ENCODE data around the gene ELK3. TPM values are rescaled to one million over a fixed set of nuclear protein-coding genes. Genes with fewer than 3 reads are reported as not detected.

The ELK3 gene
- total RNA-seq, 4 donors from 2014 or later = 19.8 to 55.4 (median 31.8) TPM

DNA sequence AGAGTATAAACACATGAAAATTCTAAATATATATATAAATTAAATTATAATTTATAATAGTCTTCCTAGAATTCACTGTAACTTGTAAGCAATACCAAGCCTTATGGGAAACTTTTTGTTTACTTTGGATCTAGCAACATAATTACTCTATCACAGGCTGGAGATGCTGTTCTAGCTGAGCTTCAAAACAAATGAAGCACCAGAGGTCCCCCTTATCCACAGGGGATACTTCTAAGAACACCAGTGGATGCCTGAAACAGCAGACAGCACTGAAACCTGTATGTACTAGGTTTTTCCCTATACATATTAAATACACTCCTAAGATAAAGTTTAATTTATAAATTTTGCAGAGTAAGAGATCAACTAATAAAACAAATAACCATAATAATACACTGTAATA, 109.5 kb downstream of the ELK3 start:
- TF ChIP-seq POLR2A (IDR thresholded peaks at IDR 0.05) = no peak
- TF ChIP-seq, protein P1, sequence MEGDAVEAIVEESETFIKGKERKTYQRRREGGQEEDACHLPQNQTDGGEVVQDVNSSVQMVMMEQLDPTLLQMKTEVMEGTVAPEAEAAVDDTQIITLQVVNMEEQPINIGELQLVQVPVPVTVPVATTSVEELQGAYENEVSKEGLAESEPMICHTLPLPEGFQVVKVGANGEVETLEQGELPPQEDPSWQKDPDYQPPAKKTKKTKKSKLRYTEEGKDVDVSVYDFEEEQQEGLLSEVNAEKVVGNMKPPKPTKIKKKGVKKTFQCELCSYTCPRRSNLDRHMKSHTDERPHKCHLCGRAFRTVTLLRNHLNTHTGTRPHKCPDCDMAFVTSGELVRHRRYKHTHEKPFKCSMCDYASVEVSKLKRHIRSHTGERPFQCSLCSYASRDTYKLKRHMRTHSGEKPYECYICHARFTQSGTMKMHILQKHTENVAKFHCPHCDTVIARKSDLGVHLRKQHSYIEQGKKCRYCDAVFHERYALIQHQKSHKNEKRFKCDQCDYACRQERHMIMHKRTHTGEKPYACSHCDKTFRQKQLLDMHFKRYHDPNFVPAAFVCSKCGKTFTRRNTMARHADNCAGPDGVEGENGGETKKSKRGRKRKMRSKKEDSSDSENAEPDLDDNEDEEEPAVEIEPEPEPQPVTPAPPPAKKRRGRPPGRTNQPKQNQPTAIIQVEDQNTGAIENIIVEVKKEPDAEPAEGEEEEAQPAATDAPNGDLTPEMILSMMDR (IDR thresholded peaks at IDR 0.05) = no peak
- Histone ChIP-seq H3K27me3 (no peaks in the 10 kb centered on the region), H3K36me3 (no peaks in the 10 kb centered on the region), H3K4me3 (replicated peaks in 1 of 3) (no peak overlapping the region), H3K27ac (no peak overlapping the region), H3K4me1 (no peaks in the 10 kb centered on the region), H3K9me3 (no peaks in the 10 kb centered on the region)
- no peak for DNase-seq
- intact Hi-C loops (cut with DNase I) = no loop called here

DNA sequence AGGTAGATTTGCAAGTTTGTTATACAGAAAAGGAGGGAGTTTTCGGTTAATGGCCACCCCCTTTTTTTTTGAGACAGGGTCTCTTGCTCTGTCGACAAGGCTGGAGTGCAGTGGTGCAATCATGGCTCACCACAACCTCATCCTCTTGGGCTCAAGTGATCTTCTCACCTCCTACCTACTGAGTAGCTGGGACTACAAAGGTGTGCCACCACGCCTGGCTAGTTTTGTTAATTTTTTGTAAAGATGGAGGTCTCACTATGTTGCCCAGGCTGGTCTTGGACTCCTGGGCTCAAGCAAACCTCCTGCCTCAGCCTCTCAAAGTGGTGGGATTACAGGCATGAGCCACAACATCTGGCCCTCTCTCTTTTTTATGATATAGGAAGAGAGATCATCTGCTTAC, 111.5 kb downstream of the ELK3 start:
- intact Hi-C loops (cut with DNase I) = no loop called here
- Histone ChIP-seq H3K27me3 (no peaks in the 10 kb centered on the region), H3K4me1 (no peaks in the 10 kb centered on the region), H3K9me3 (no peaks in the 10 kb centered on the region), H3K36me3 (peaks cover 0 to 2% of the 10 kb centered on the region in 2 donors), H3K27ac (no peak overlapping the region), H3K4me3 (replicated peaks in 1 of 3) (no peak overlapping the region)
- TF ChIP-seq, protein P1 (IDR thresholded peaks at IDR 0.05) = no peak
- TF ChIP-seq POLR2A (IDR thresholded peaks at IDR 0.05) = no peak
- WGBS, 2 donors = 79 to 86% methylated on average over 3 of the region's 3 CpGs
- DNase-seq = no peak

DNA sequence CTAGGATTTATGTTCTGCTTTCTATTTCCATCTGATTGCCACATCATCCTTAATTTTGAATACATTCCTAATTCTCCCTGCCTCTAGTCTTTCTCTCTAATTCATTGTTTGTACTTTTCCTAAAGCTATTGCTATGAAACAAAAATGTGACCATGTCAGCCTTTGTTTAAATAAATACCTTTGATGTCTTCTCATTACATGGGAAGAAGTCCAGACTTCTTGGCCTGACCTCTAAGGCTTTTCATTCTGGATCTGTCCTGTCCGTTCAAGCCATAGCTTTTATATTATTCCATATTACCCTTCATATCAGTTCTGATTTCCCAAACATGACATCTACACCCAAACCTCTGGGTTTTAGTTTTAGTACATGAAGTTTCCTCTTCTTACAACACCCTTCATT, 114.7 kb downstream of the ELK3 start:
- no peak for DNase-seq
- no peak overlapping the region for H3K27ac ChIP-seq
- H3K4me3 ChIP-seq (replicated peaks in 1 of 3) = no peak overlapping the region
- H3K36me3 ChIP-seq = peaks cover 0 to 2% of the 10 kb centered on the region in 2 donors
- H3K9me3 ChIP-seq = no peaks in the 10 kb centered on the region
- TF ChIP-seq, protein P1 (IDR thresholded peaks at IDR 0.05) = no peak
- TF ChIP-seq POLR2A (IDR thresholded peaks at IDR 0.05) = no peak
- intact Hi-C loops (cut with DNase I) = no loop called here
- H3K27me3 ChIP-seq = no peaks in the 10 kb centered on the region
- H3K4me1 ChIP-seq = no peaks in the 10 kb centered on the region
- WGBS, 2 donors = 71 to 73% methylated on average over 1 of the region's 1 CpG

DNA sequence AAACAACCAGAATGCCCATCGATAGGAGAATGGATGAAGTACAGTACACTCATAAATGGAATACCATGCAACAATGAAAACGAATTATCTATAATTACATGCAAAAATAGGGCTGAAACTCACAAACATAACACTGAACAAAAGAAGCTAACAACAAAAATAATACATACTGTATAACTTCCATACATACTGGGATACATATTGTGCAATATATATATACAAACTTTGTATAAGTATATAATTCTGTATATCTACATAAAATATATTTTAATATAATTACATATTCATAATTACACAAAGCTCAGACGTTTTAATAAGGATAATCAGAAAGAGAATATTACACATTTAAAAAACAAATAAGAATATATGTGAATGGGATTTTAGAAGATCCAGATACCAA, 115.9 kb downstream of the ELK3 start:
- DNase-seq = no peak
- Histone ChIP-seq H3K4me3 (replicated peaks in 1 of 3) (no peak overlapping the region), H3K9me3 (no peaks in the 10 kb centered on the region), H3K4me1 (no peaks in the 10 kb centered on the region), H3K27me3 (no peaks in the 10 kb centered on the region), H3K36me3 (peaks cover 0 to 2% of the 10 kb centered on the region in 2 donors), H3K27ac (no peak overlapping the region)
- intact Hi-C loops (cut with DNase I) = no loop called here
- TF ChIP-seq POLR2A (IDR thresholded peaks at IDR 0.05) = no peak
- TF ChIP-seq, protein P1 (IDR thresholded peaks at IDR 0.05) = no peak
- WGBS, 2 donors = 95% methylated on average over 3 of the region's 3 CpGs

DNA sequence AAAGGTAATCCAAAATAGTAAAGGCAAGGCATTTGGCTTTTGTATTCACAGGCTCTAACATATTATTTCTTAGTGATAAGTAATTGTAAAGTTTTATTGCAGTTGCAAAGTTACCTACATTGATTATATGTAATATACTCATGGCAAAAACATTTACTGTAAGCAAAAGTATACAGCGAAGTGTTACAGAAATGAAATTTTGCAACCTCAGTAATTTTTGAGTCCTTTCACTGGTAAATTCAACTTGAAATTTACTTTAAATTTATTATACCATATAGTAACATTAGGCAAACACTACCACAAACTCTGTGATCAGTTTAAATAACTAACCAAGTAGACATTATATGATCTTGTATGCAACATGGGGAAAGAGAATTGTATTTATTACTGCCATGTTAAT, 117.0 kb downstream of the ELK3 start:
- H3K36me3 ChIP-seq = peaks cover 0 to 2% of the 10 kb centered on the region in 2 donors
- WGBS, 2 donors = 98 to 99% methylated on average over 1 of the region's 1 CpG
- DNase-seq = no peak
- intact Hi-C loops (cut with DNase I) = no loop called here
- no peaks in the 10 kb centered on the region for H3K4me1 ChIP-seq
- H3K9me3 ChIP-seq = no peaks in the 10 kb centered on the region
- no peaks in the 10 kb centered on the region for H3K27me3 ChIP-seq
- no peak overlapping the region for H3K27ac ChIP-seq
- TF ChIP-seq, protein P1 (IDR thresholded peaks at IDR 0.05) = no peak
- TF ChIP-seq POLR2A (IDR thresholded peaks at IDR 0.05) = no peak
- no peak overlapping the region for H3K4me3 ChIP-seq (replicated peaks in 1 of 3)

Measured in thyroid gland (tissue), 4 donors.